ENCODE data around the gene AKR7A2.
A peak's percentile ranks its signal among the peaks of the same experiment; 100 is the strongest.
"Not testable (repeated sequence)": the region's sequence is repeated elsewhere in the genome, so short reads cannot be mapped to it uniquely, and the experiment has no call there.

Gene AKR7A2

GRCh38 chr1:19324665-19324990, 12.7 kb upstream of the AKR7A2 start:
- DNase-seq, result no peak

- no peak for DNase-seq
Observed at GRCh38 chr1:19323987-19324664, 12.2 kb upstream of the AKR7A2 start.

- DNase-seq, result no peak
Observed at GRCh38 chr1:19322481-19322880, 10.5 kb upstream of the AKR7A2 start.

GRCh38 chr1:19321071-19321470, 9.1 kb upstream of the AKR7A2 start:
- no peak for DNase-seq

GRCh38 chr1:19319196-19319595, 7.3 kb upstream of the AKR7A2 start:
- no peak for DNase-seq

- no peak for DNase-seq
Observed at GRCh38 chr1:19317126-19317910, 5.4 kb upstream of the AKR7A2 start.

- no peak for DNase-seq
Observed at GRCh38 chr1:19315378-19316198, 3.6 kb upstream of the AKR7A2 start.

- no peak for DNase-seq
Observed at GRCh38 chr1:19313961-19314882, 2.3 kb upstream of the AKR7A2 start.

- no peak for DNase-seq
Observed at GRCh38 chr1:19313636-19313959, 1.7 kb upstream of the AKR7A2 start.

- no peak for DNase-seq
Observed at GRCh38 chr1:19312782-19313635, 1.1 kb upstream of the AKR7A2 start.

- peak; percentile 34 for DNase-seq
Observed at GRCh38 chr1:19311503-19311930, 427 bp downstream of the AKR7A2 start.

GRCh38 chr1:19310720-19311502, 1.0 kb downstream of the AKR7A2 start:
- DNase-seq, result peak; percentile 21

GRCh38 chr1:19310061-19310460, 1.9 kb downstream of the AKR7A2 start:
- DNase-seq, result no peak

GRCh38 chr1:19309123-19309813, 2.7 kb downstream of the AKR7A2 start:
- DNase-seq, result no peak

- no peak for DNase-seq
Observed at GRCh38 chr1:19308509-19308907, 3.4 kb downstream of the AKR7A2 start.

GRCh38 chr1:19307794-19308508, 4.0 kb downstream of the AKR7A2 start:
- no peak for DNase-seq

GRCh38 chr1:19306941-19307340, 5.0 kb downstream of the AKR7A2 start:
- DNase-seq, result no peak

- no peak for DNase-seq
Observed at GRCh38 chr1:19305880-19306279, 6.1 kb downstream of the AKR7A2 start.

GRCh38 chr1:19304081-19304480, 7.9 kb downstream of the AKR7A2 start:
- DNase-seq, result not testable (repeated sequence)

- DNase-seq, result peak; percentile 80
Observed at GRCh38 chr1:19300211-19300610, 11.7 kb downstream of the AKR7A2 start.
